Mammary microvascular endothelial cell (primary cell): Measurements from ENCODE around the gene FGF16. TPM values are rescaled to one million over a fixed set of nuclear protein-coding genes. Genes with fewer than 3 reads are reported as not detected.

Experiments
- total RNA-seq: library from RNA; depleted of rRNA; stranded (reverse); fragments of >200 nt; gene quantifications from 2 replicates; pipeline ENCODE4 v1.2.3, GENCODE V29; 2015

The FGF16 gene
- 0.98 and 1.9 TPM in 2 replicates for total RNA-seq

DNA sequence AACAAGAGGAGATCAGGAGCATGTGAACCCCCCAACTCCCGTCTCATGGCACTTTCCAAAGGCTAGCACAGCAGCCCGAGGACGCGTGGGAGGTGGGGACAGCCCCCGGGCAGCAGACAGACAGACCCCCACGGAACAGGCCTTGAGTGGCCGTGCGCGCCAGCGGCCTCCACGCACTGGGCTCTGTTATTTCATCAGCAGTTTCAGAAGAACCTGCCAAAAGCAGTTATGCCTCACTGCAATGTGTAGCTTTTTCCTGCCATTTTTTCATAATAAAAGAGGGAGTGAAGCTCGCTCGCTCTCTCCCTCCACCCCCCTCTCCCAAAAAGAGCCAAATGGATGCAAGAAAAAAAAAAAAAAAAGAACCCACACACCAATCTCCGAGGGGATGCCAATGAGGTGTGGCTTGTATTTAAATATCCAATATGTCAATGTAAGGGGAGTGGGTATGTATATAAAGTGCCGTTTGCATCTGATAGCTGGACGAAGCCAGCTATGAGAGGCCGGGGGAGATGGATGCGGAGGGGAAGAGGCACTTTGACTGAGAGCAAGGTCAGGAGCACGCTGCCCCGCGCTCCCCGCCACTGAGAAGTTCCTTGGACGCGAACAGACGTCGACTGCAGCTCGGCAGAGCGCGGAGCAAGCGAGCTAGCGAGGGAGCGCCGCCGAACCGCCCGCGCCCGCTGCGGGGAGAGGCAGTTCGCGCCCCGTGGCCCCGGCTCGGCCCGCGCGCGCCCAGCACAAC, at the start of gene FGF16:
FGF16 (plus strand) TSS at position 482 of the 745 bp plus-strand sequence. CDS start 286 bp downstream, outside the sequence.

